LNCaP clone FGC (cell line): ENCODE data around the gene MYOZ3.

Source experiments
- DNase-seq: peaks from one replicate; pipeline ENCODE4 v3.0.0-alpha.2; 2011; ENCODE audit warnings: low read depth
- H3K4me3 ChIP-seq: 2 replicates; pipeline ENCODE4 v1.5.1; 2011; ENCODE audit warnings: mild to moderate bottlenecking, low read depth, low read length, control low read depth
- TF ChIP-seq, protein P1 (sequence below): IDR thresholded peaks from 2 replicates; pipeline ENCODE4 v1.5.1; 2012; ENCODE audit warnings: mild to moderate bottlenecking; ENCODE audit not compliant: control insufficient read depth, insufficient read depth; ENCODE audit errors: extremely low read depth

MYOZ3 gene

DNA sequence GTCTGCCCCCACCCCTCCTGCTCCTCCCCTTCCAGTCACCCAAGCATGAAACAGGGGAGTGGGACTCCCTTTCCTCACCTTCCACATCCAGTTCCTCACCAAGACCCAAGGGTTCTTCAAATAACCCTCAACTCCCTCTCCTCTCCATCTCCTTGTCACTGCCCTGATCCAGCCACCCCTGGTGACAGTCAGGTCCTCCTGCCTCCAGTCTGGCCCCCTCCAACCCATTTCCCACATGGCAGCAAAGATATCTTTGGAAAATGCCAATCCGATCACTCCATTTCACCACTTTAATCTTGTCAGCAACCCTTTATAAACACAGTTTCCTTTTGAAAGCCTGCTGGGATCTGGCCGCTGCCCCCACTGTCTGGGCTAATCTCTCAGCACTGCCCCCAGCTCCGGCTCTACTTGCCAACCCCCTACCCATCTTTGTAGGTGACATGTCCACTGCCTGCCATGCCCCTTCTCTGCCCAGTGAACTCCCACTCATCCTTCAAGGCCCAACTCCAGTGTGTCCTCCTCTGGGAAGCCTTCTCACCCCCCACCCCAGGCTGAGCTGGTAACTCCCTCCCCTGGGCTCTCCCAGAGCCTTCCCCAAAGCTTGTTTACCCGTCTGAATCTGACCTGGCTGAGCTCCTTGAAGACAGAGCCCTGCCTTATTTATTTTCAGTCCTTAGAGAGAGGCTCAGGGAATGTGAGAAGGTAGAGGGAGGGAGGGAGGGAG, 781 bp upstream of the MYOZ3 start:
- TF ChIP-seq, protein P1, sequence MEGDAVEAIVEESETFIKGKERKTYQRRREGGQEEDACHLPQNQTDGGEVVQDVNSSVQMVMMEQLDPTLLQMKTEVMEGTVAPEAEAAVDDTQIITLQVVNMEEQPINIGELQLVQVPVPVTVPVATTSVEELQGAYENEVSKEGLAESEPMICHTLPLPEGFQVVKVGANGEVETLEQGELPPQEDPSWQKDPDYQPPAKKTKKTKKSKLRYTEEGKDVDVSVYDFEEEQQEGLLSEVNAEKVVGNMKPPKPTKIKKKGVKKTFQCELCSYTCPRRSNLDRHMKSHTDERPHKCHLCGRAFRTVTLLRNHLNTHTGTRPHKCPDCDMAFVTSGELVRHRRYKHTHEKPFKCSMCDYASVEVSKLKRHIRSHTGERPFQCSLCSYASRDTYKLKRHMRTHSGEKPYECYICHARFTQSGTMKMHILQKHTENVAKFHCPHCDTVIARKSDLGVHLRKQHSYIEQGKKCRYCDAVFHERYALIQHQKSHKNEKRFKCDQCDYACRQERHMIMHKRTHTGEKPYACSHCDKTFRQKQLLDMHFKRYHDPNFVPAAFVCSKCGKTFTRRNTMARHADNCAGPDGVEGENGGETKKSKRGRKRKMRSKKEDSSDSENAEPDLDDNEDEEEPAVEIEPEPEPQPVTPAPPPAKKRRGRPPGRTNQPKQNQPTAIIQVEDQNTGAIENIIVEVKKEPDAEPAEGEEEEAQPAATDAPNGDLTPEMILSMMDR = no peak
- no peak overlapping the region for H3K4me3 ChIP-seq
- DNase-seq = no peak

DNA sequence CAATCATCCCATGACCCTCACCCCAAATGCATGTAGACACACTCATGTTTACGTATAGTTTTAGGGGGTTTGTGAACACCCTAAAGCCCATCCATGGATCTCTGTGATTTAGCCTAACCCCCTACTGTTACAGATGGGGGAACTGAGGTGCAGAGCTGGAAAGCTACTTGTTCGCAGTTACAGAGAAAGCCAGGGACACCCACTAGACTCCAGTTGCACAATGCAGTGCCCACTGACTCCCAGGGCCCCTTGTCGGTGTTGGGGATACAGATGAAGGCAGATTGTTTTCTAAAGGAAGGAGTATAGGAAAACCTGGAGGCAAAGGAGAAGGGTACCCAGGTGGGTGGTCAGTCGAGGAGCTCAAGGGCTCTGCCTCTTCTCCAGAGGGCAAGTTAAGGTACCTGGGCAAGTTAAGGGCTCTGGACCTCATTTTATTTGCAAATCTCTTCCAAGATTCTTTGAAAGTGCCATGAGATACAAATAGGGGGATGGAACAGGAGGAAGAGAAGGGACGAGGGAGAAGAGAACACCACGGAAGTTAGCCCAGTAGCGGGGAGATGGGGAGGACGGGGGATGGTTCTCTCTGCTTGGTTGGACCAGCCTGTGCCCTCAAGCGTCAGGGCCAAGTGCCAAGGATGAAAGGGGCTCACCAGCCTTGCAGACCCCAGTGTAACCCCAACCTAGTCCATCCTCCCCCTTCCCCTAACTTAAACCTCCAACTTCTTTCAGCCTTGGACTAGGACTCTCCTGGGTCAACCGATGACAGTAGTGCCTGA, 958 bp downstream of the MYOZ3 start:
- DNase-seq = no peak
- no peak overlapping the region for H3K4me3 ChIP-seq
- TF ChIP-seq, protein P1 = no peak

DNA sequence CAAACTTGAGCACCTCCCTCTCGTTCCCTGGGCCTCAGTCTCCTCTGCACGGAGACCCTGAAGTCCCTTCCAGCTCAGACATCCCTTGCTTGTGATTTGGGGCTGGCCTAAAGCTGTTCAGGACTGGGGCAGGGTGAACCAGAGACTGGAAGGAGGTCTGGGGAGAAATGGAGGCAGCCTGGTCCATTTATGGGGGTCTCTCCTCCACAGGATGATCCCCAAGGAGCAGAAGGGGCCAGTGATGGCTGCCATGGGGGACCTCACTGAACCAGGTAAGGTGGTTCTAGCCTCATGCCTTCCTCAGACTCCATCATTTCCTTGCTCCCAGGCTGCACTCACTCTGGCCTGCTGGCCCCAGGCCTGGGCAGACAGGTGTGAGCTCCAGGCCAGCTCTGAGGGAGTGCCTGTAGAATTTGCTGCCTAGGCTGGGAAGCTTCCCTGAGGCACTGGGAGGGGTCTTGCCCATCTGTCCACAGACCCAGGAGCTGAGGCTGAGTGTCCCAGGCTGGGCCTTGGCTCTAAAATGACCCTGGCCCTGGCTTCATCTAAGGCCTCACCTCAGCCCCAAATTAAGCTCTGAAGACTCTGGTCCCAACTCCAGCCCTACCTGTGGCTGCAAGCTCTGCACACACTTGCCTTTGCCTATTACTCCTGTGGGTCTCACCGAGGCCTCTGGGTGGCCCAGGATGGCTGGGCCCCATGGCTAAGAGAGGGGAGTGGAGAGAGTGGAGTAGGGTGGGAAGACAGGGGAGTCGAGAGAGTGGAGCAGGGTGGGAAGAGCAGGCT, 1.9 kb downstream of the MYOZ3 start:
- TF ChIP-seq, protein P1 = no peak
- no peak for DNase-seq
- H3K4me3 ChIP-seq = no peak overlapping the region

DNA sequence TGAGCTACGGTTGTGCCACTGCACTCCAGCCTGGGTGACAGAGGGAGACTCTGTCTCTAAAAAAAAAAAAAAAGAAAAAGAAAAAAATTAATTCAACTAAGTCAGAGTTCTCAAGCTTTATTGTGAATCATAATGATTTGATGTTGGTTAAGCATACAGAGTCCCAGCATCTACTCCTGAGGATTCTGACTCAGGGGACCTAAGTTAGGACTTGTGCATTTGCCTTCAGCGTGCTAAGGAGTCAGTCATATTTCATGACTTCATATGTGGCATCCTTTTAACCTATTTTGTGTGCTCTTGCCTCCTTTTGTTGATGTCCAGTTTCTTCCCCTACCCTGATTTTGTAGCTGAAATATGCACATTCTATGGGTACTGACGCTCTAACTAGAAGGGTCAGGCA, 2.9 kb downstream of the MYOZ3 start:
- TF ChIP-seq, protein P1 = no peak
- H3K4me3 ChIP-seq = no peak overlapping the region
- DNase-seq = no peak

DNA sequence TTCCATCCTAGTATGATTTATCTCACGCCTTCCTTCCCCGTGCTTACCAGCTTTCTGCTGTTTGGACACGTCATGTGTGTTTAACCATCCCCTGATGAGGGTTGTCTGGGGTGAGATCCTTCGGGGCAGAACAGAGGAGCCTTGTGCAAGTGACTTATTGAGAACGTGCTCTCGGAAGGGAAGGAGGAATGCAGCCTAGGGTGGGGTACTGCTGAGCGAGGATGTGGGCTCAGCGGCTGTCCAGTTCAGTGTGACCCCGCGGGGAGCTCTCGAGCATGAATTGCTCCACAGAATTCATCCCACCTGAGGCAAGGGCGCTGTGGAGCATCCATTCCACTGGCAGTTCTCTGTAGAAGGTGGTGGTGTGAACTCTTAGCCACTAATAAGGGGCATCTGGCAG, 4.0 kb downstream of the MYOZ3 start:
- TF ChIP-seq, protein P1 = no peak
- no peak overlapping the region for H3K4me3 ChIP-seq
- no peak for DNase-seq

DNA sequence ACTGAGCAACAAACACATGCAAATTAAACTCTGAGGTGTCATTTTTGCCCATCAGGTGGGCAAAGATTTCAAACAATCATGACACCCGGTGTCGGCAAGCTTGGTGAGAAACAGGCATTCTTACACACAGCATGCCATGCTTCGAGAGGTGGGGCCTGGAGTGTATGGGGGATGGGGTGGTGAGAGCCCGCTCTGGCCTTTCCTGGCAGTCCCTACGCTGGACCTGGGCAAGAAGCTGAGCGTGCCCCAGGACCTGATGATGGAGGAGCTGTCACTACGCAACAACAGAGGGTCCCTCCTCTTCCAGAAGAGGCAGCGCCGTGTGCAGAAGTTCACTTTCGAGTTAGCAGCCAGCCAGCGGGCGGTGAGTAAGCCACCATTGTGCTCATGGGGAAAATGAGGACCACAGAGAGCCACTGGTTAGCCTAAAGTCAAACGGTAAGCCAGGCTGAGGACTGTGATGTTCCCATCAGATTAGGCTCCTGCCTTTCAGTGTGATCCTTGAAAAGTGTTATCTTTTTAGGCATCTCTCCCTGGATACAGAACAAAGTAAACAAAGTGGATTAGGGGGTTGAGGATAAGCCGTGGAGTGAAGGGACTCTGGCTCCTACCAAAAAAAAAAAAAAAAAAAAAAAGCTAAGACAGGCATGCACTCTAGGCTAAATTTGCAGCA, 9.4 kb downstream of the MYOZ3 start:
- no peak for DNase-seq
- H3K4me3 ChIP-seq = no peak overlapping the region
- TF ChIP-seq, protein P1 = no peak
